ENCODE data around the gene AP2B1. TPM values are rescaled to one million over a fixed set of nuclear protein-coding genes. Genes with fewer than 3 reads are reported as not detected.
"Not testable (repeated sequence)": the region's sequence is repeated elsewhere in the genome, so short reads cannot be mapped to it uniquely, and the experiment has no call there.

The AP2B1 gene
- total RNA-seq, 1 donor from 2014 or later: 177 TPM

GRCh38 chr17:35578929-35579432 is 8.1 kb upstream of the AP2B1 start:
- Mint-ChIP-seq H3K4me3 (ENCODE audit: low read depth) (peak overlapping the region; percentile 89), H3K27ac (peak overlapping the region; percentile 91), H3K4me1 (ENCODE audit: low read depth) (peaks cover 25% of the 10 kb centered on the region), H3K9me3 (no peaks in the 10 kb centered on the region), H3K27me3 (ENCODE audit: low read depth) (peaks cover 2% of the 10 kb centered on the region), H3K36me3 (ENCODE audit: low read depth) (peaks cover 18% of the 10 kb centered on the region)
- intact Hi-C loops (cut with micrococcal nuclease): loop anchor here (1.0 to 2.0 kb wide), 3 partner anchors 8 to 38 kb away; partner anchors contain the start of gene AP2B1
- DNase-seq (ENCODE audit: low spot score): no peak

DNA sequence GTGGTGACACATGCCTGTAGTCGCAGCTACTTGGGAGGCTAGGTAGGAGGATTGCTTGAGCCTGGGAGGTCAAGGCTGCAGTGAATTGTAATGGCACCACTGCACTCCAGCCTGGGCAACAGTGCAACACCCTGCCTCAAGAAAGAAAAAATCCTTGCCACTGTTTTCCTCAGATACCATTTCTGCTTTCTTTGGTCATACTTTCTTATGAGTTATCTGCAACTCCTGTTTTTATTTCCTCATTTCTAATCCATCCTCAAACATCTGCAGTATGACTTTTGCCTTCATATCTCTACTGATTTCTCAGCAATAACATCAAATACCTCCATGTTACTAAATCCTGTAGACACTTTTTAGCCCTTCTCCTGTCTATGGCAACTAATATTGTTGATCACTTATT is 3.1 kb upstream of the AP2B1 start:
- intact Hi-C loops (cut with micrococcal nuclease): loop anchor here (10.0 kb wide), 2 partner anchors 139 to 269 kb away; partner anchors contain the start of gene SLFN13
- DNase-seq (ENCODE audit: low spot score): no peak
- H3K27me3 Mint-ChIP-seq (ENCODE audit: low read depth): peaks cover 9% of the 10 kb centered on the region
- H3K9me3 Mint-ChIP-seq: no peaks in the 10 kb centered on the region
- no peak overlapping the region for H3K27ac Mint-ChIP-seq
- H3K36me3 Mint-ChIP-seq (ENCODE audit: low read depth): peaks cover 4% of the 10 kb centered on the region
- H3K4me3 Mint-ChIP-seq (ENCODE audit: low read depth): no peak overlapping the region
- H3K4me1 Mint-ChIP-seq (ENCODE audit: low read depth): peaks cover 21% of the 10 kb centered on the region

- H3K27me3 Mint-ChIP-seq (ENCODE audit: low read depth): peaks cover 9% of the 10 kb centered on the region
- H3K4me1 Mint-ChIP-seq (ENCODE audit: low read depth): peaks cover 30% of the 10 kb centered on the region
- H3K36me3 Mint-ChIP-seq (ENCODE audit: low read depth): peaks cover 10% of the 10 kb centered on the region
- DNase-seq (ENCODE audit: low spot score): no peak
- H3K27ac Mint-ChIP-seq: peak overlapping the region; percentile 96
- peak overlapping the region; percentile 94 for H3K4me3 Mint-ChIP-seq (ENCODE audit: low read depth)
- intact Hi-C loops (cut with micrococcal nuclease): loop anchor here (1.0 to 10.0 kb wide), 7 partner anchors 8 to 344 kb away; partner anchors contain the start of genes PEX12, SLFN13, SLFN5 and TAF15
- no peaks in the 10 kb centered on the region for H3K9me3 Mint-ChIP-seq
Measured at GRCh38 chr17:35586569-35587073, 501 bp upstream of the AP2B1 start.

DNA sequence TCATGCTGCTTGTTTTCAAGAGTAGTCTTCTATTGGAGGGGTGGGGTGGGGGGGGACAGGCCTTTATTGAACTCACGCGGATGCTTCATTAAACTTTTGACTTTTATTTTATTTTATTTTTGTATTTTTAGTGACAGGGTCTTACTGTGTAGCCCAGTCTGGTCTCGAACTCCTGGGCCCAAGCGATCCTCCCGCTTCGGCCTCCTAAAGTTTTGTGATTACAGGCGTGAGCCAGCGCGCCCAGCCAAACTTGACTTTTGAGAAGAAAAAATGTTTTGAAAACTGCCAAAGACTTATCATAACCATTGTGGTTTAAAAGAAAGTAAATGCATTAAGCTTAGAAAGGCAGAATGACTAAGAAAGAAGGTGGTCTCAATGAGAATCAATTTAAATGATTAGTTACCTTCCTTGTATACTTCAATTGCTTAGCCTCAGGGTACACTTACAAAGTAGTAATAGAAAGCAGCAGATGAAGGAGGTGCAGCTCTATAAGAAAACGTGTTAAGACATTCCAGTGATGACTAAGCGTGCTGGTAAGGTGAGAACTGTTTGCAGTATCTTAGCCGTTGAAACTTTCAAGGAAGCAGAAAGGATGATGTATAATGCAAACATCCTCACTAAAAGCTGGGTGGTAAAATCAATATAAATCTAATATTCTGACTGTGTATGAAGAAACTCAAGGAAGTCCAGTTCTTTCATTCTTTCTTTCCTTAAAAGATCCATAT is 1.2 kb downstream of the AP2B1 start:
- no peak for DNase-seq (ENCODE audit: low spot score)
- H3K27me3 Mint-ChIP-seq (ENCODE audit: low read depth): peaks cover 7% of the 10 kb centered on the region
- H3K27ac Mint-ChIP-seq: peak overlapping the region; percentile 96
- H3K4me3 Mint-ChIP-seq (ENCODE audit: low read depth): peak overlapping the region; percentile 94
- peaks cover 30% of the 10 kb centered on the region for H3K4me1 Mint-ChIP-seq (ENCODE audit: low read depth)
- intact Hi-C loops (cut with micrococcal nuclease): loop anchor here (5.0 to 10.0 kb wide), 4 partner anchors 144 to 346 kb away; partner anchors contain the start of genes SLFN13, SLFN5 and TAF15
- H3K36me3 Mint-ChIP-seq (ENCODE audit: low read depth): peaks cover 13% of the 10 kb centered on the region
- H3K9me3 Mint-ChIP-seq: no peaks in the 10 kb centered on the region

DNA sequence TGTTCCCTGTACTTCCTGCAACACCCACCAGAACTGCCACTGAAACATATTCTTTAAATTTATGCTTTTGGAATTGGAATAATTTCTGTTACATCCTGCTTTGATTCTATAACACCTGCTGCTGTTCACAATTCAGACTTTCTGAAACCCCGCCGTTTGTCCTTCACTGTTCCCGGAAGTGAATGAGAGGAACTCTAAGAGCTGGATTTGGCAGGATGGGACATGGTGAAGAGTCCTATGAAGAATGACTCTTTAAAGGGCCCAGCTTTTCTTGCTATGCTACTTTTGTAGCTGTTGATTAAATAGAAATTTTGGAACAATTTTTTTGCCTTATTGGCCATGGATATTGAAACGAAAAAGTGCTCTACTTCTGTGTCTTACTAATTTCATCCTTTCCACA is 8.9 kb downstream of the AP2B1 start:
- Mint-ChIP-seq H3K4me3 (ENCODE audit: low read depth) (no peak overlapping the region), H3K9me3 (no peaks in the 10 kb centered on the region), H3K27ac (no peak overlapping the region), H3K36me3 (ENCODE audit: low read depth) (peaks cover 61% of the 10 kb centered on the region), H3K27me3 (ENCODE audit: low read depth) (no peaks in the 10 kb centered on the region), H3K4me1 (ENCODE audit: low read depth) (peaks cover 1% of the 10 kb centered on the region)
- intact Hi-C loops (cut with micrococcal nuclease): no loop called here
- DNase-seq (ENCODE audit: low spot score): no peak

- intact Hi-C loops (cut with micrococcal nuclease): no loop called here
- H3K27me3 Mint-ChIP-seq (ENCODE audit: low read depth): no peaks in the 10 kb centered on the region
Measured at GRCh38 chr17:35596530-35597233, 9.6 kb downstream of the AP2B1 start.

DNA sequence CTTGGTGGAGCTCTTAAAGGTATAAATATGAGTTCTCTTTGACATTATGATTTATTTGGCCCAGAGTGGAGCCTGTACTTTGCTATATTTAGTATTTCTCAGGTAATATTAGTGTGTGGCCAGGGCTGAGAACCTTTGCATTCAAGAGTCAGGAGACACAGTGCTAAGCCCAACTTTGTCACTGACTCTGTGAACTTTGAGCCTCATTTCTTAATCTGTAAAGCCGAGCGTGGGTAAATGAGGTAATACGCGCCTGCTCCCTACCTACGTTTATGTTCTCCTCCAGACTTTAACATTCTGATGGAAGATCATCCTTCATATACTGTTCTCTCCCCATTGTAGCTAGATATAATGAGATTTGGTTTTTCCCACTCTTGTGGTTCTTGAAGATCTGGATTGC is 10.5 kb downstream of the AP2B1 start:
- H3K4me1 Mint-ChIP-seq (ENCODE audit: low read depth): no peaks in the 10 kb centered on the region
- H3K27me3 Mint-ChIP-seq (ENCODE audit: low read depth): no peaks in the 10 kb centered on the region
- no peak overlapping the region for H3K4me3 Mint-ChIP-seq (ENCODE audit: low read depth)
- intact Hi-C loops (cut with micrococcal nuclease): no loop called here
- H3K27ac Mint-ChIP-seq: no peak overlapping the region
- H3K36me3 Mint-ChIP-seq (ENCODE audit: low read depth): peaks cover 69% of the 10 kb centered on the region
- no peak for DNase-seq (ENCODE audit: low spot score)
- no peaks in the 10 kb centered on the region for H3K9me3 Mint-ChIP-seq

More at GRCh38 chr17:35596530-35597233, 9.6 kb downstream of the AP2B1 start:
- no peak overlapping the region for H3K4me3 Mint-ChIP-seq (ENCODE audit: low read depth)
- DNase-seq (ENCODE audit: low spot score): no peak
- H3K4me1 Mint-ChIP-seq (ENCODE audit: low read depth): no peaks in the 10 kb centered on the region
- peaks cover 64% of the 10 kb centered on the region for H3K36me3 Mint-ChIP-seq (ENCODE audit: low read depth)
- H3K27ac Mint-ChIP-seq: no peak overlapping the region
- H3K9me3 Mint-ChIP-seq: no peaks in the 10 kb centered on the region

DNA sequence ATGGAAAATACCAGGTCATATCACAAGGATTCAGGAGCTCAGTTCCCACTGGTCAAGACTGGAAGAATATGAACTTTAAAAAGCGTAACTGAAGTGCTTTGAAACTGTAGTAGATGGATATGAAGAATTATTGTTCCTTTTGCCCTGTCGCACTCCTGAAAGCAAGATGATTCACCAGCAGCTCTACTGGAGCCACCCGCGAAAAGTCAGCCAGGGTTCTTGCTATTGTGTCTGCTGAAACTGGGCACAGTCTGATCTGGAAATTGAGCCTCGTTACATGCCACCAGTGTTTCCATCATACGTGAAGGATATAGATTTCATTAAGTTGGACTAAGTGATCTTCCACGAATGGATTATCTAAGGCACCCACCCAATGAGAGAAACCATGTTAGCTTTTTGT is 16.6 kb downstream of the AP2B1 start:
- Mint-ChIP-seq H3K9me3 (no peaks in the 10 kb centered on the region), H3K36me3 (ENCODE audit: low read depth) (peaks cover 62% of the 10 kb centered on the region), H3K4me1 (ENCODE audit: low read depth) (no peaks in the 10 kb centered on the region), H3K27ac (no peak overlapping the region), H3K27me3 (ENCODE audit: low read depth) (no peaks in the 10 kb centered on the region), H3K4me3 (ENCODE audit: low read depth) (no peak overlapping the region)
- DNase-seq (ENCODE audit: low spot score): no peak
- intact Hi-C loops (cut with micrococcal nuclease): no loop called here

- H3K27me3 Mint-ChIP-seq (ENCODE audit: low read depth): no peaks in the 10 kb centered on the region
- intact Hi-C loops (cut with micrococcal nuclease): no loop called here
Measured at GRCh38 chr17:35605678-35606077, 18.6 kb downstream of the AP2B1 start.

DNA sequence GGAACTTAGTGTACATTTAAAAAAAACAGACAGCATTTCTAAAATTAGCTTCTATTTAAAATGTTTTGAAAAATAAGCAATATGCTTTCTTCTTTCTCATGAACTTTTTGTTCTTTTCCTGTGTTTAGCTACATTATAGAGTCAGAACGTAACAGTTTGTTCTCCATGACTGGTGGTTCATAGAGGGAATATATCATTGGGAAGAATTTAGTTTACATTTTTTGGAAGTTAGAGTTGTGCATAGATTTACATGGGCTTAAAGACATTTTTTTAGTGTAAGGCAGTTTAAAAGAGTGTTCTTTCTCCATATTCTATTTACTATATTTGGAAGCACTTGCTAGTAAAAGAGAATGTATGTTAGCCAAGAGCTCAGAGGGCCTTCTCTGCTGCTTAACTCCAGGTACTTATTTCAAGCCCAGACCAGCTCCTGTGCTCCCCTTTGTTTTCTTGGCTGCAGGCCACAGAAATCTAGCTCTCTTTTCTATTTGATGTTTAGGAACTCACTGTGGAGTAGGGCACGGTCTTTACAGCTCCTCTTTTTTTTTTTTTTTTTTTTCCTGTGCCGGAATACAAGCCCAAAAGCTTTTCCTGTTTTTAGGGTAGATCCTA is 20.2 kb downstream of the AP2B1 start:
- H3K27ac Mint-ChIP-seq: no peak overlapping the region
- H3K4me3 Mint-ChIP-seq (ENCODE audit: low read depth): no peak overlapping the region
- H3K27me3 Mint-ChIP-seq (ENCODE audit: low read depth): no peaks in the 10 kb centered on the region
- no peak for DNase-seq (ENCODE audit: low spot score)
- no peaks in the 10 kb centered on the region for H3K9me3 Mint-ChIP-seq
- H3K4me1 Mint-ChIP-seq (ENCODE audit: low read depth): no peaks in the 10 kb centered on the region
- H3K36me3 Mint-ChIP-seq (ENCODE audit: low read depth): peaks cover 61% of the 10 kb centered on the region
- intact Hi-C loops (cut with micrococcal nuclease): no loop called here

More at GRCh38 chr17:35605678-35606077, 18.6 kb downstream of the AP2B1 start:
- Mint-ChIP-seq H3K9me3 (no peaks in the 10 kb centered on the region), H3K4me3 (ENCODE audit: low read depth) (no peak overlapping the region), H3K4me1 (ENCODE audit: low read depth) (no peaks in the 10 kb centered on the region), H3K36me3 (ENCODE audit: low read depth) (peaks cover 59% of the 10 kb centered on the region), H3K27ac (no peak overlapping the region)
- DNase-seq (ENCODE audit: low spot score): no peak

GRCh38 chr17:35609831-35610230 is 22.7 kb downstream of the AP2B1 start:
- H3K9me3 Mint-ChIP-seq: no peaks in the 10 kb centered on the region
- no peak for DNase-seq (ENCODE audit: low spot score)
- peaks cover 4% of the 10 kb centered on the region for H3K4me1 Mint-ChIP-seq (ENCODE audit: low read depth)
- H3K36me3 Mint-ChIP-seq (ENCODE audit: low read depth): peaks cover 59% of the 10 kb centered on the region
- H3K4me3 Mint-ChIP-seq (ENCODE audit: low read depth): no peak overlapping the region
- intact Hi-C loops (cut with micrococcal nuclease): no loop called here
- H3K27me3 Mint-ChIP-seq (ENCODE audit: low read depth): no peaks in the 10 kb centered on the region
- H3K27ac Mint-ChIP-seq: no peak overlapping the region

DNA sequence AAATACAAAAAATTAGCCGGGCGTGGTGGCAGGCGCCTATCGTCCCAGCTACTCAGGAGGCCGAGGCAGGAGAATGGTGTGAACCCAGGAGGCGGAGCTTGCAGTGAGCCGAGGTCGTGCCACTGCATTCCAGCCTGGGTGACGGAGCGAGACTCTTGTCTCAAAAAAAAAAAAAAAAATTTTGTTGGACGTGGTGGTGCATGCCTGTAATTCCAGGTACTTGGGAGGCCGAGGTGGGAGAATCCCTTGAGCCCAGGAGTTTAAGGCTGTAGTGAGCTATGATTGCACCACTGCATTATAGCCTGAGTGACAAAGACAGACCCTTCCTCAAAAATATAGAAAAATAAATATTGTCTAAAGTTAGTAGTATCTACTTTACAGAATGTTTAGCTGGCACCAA is 23.6 kb downstream of the AP2B1 start:
- peaks cover 58% of the 10 kb centered on the region for H3K36me3 Mint-ChIP-seq (ENCODE audit: low read depth)
- H3K27ac Mint-ChIP-seq; H3K4me3 Mint-ChIP-seq (ENCODE audit: low read depth); H3K27me3 Mint-ChIP-seq (ENCODE audit: low read depth); intact Hi-C loops (cut with micrococcal nuclease); H3K4me1 Mint-ChIP-seq (ENCODE audit: low read depth); DNase-seq (ENCODE audit: low spot score); H3K9me3 Mint-ChIP-seq: not testable (repeated sequence)

Measured in activated T-helper 2 cell treated with anti-CD3 and anti-CD28 coated beads, Interferon-gamma antibody, Interleukin-2, Interleukin-4, amounts not matched to agents 10 μg/mL and 5 μg/mL and 100 μg/mL, durations not matched to agents 14 hours and 24 hours and 36 hours (primary cell).